NCI-H2196 (cell line): ENCODE data around the gene STK32C.
"Not testable (repeated sequence)": the region's sequence is repeated elsewhere in the genome, so short reads cannot be mapped to it uniquely, and the experiment has no call there.

Source experiments
- DNase-seq: peaks from one replicate; lab custom pipeline; 2025; ENCODE audit not compliant: unreplicated experiment; lab: John Stamatoyannopoulos, UW

STK32C gene

GRCh38 chr10:132338876-132339275 lies 31.1 kb upstream of the STK32C start:
- DNase-seq, result no peak

GRCh38 chr10:132337854-132338253 lies 30.1 kb upstream of the STK32C start:
- not testable (repeated sequence) for DNase-seq

- no peak for DNase-seq
Observed at GRCh38 chr10:132336919-132337407, 29.2 kb upstream of the STK32C start.

- no peak for DNase-seq
Observed at GRCh38 chr10:132336064-132336746, 28.5 kb upstream of the STK32C start.

GRCh38 chr10:132335189-132336063 lies 27.7 kb upstream of the STK32C start:
- no peak for DNase-seq

GRCh38 chr10:132334631-132335188 lies 27.0 kb upstream of the STK32C start:
- no peak for DNase-seq

- DNase-seq, result no peak
Observed at GRCh38 chr10:132333386-132333785, 25.6 kb upstream of the STK32C start.

- DNase-seq, result no peak
Observed at GRCh38 chr10:132332433-132332754, 24.6 kb upstream of the STK32C start.

GRCh38 chr10:132331601-132332432 lies 24.1 kb upstream of the STK32C start, which contains the start of gene LRRC27:
LRRC27 (plus strand) TSS chr10:132332193; CDS start chr10:132333525, 1,332 bp downstream.
- DNase-seq, result peak; percentile 88

GRCh38 chr10:132330486-132330833 lies 22.7 kb upstream of the STK32C start:
- no peak for DNase-seq

- no peak for DNase-seq
Observed at GRCh38 chr10:132329565-132330485, 22.1 kb upstream of the STK32C start.

GRCh38 chr10:132328738-132329137 lies 21.0 kb upstream of the STK32C start:
- no peak for DNase-seq

GRCh38 chr10:132328106-132328505 lies 20.4 kb upstream of the STK32C start:
- no peak for DNase-seq

- DNase-seq, result no peak
Observed at GRCh38 chr10:132326925-132327324, 19.2 kb upstream of the STK32C start.

GRCh38 chr10:132326344-132326889 lies 18.7 kb upstream of the STK32C start:
- DNase-seq, result no peak

GRCh38 chr10:132324186-132324585 lies 16.4 kb upstream of the STK32C start:
- no peak for DNase-seq

- no peak for DNase-seq
Observed at GRCh38 chr10:132322586-132323048, 14.9 kb upstream of the STK32C start.

- DNase-seq, result no peak
Observed at GRCh38 chr10:132321726-132322125, 14.0 kb upstream of the STK32C start.

GRCh38 chr10:132320654-132321469 lies 13.1 kb upstream of the STK32C start:
- DNase-seq, result no peak
